IMR-90 (cell line): Measurements from ENCODE around the gene C12orf75.

Source experiments
- BHLHE40 ChIP-seq: fragments of 150-350 bp; IDR thresholded peaks from 2 replicates; pipeline ENCODE4 v1.6.1; 2016; ENCODE audit warnings: mild to moderate bottlenecking, low read depth, low read length
- FOS ChIP-seq: fragments of 150-350 bp; IDR thresholded peaks from 2 replicates; pipeline ENCODE4 v1.6.1; 2016; ENCODE audit warnings: low read depth, low read length
- MAZ ChIP-seq: IDR thresholded peaks from 2 replicates; pipeline ENCODE4 v1.6.1; 2012; ENCODE audit warnings: low read depth, mild to moderate bottlenecking, low read length, improper control_type of control experiment, moderate library complexity, borderline replicate concordance
- MXI1 ChIP-seq: IDR thresholded peaks from 2 replicates; pipeline ENCODE4 v1.6.1; 2012; ENCODE audit warnings: low read depth, mild to moderate bottlenecking, low read length, moderate library complexity, borderline replicate concordance
- NFE2L2 ChIP-seq: fragments of 150-350 bp; IDR thresholded peaks from 2 replicates; pipeline ENCODE4 v1.6.1; 2016; ENCODE audit warnings: low read depth, mild to moderate bottlenecking, low read length
- POLR2A ChIP-seq: IDR thresholded peaks from 2 replicates; pipeline ENCODE4 v1.6.1; 2012; ENCODE audit warnings: mild to moderate bottlenecking, low read depth, low read length
- RAD21 ChIP-seq: IDR thresholded peaks from 2 replicates; pipeline ENCODE4 v1.6.1; 2012; ENCODE audit warnings: low read length, improper control_type of control experiment
- RCOR1 ChIP-seq: IDR thresholded peaks from 2 replicates; pipeline ENCODE4 v1.6.1; 2012; ENCODE audit warnings: mild to moderate bottlenecking, low read length, improper control_type of control experiment; ENCODE audit not compliant: insufficient replicate concordance
- RFX5 ChIP-seq: IDR thresholded peaks from 2 replicates; pipeline ENCODE4 v1.8.0; 2012; ENCODE audit warnings: low read depth, mild to moderate bottlenecking, low read length, moderate library complexity
- TF ChIP-seq, protein P1 (sequence below): conservative IDR thresholded peaks from 2 replicates; pipeline ENCODE4 v1.5.1; 2012; ENCODE audit warnings: mild to moderate bottlenecking, low read depth, low read length, improper control_type of control experiment
- TF ChIP-seq, protein P2 (sequence below): fragments of 150-350 bp; IDR thresholded peaks from 2 replicates; pipeline ENCODE4 v1.6.1; 2016; ENCODE audit warnings: low read depth, mild to moderate bottlenecking, low read length, moderate library complexity, borderline replicate concordance

DNA sequence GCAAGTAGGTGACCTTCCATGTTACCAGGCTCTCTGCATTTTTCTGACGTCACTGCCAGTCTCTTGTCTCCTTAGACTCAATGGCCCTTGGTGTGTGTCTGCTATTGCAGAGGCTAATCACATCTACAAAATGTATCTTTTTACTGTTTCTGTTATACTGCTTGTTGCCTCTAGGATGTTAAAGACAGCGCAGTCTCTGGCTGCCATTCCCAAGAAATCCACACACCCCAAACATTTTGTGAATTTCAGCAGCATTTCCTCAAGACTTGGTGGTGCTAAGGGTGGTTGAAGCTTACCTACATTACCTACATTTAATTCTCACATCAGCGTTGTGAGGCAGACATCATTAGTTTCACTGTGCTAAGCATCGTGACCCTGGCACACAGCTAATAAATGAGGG, 87.2 kb downstream of the C12orf75 start:
- TF ChIP-seq MAZ: no peak
- TF ChIP-seq, protein P1, sequence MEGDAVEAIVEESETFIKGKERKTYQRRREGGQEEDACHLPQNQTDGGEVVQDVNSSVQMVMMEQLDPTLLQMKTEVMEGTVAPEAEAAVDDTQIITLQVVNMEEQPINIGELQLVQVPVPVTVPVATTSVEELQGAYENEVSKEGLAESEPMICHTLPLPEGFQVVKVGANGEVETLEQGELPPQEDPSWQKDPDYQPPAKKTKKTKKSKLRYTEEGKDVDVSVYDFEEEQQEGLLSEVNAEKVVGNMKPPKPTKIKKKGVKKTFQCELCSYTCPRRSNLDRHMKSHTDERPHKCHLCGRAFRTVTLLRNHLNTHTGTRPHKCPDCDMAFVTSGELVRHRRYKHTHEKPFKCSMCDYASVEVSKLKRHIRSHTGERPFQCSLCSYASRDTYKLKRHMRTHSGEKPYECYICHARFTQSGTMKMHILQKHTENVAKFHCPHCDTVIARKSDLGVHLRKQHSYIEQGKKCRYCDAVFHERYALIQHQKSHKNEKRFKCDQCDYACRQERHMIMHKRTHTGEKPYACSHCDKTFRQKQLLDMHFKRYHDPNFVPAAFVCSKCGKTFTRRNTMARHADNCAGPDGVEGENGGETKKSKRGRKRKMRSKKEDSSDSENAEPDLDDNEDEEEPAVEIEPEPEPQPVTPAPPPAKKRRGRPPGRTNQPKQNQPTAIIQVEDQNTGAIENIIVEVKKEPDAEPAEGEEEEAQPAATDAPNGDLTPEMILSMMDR: 0 out of 2 replicates have a peak, but pooled peaks have one; percentile 4
- TF ChIP-seq, protein P2, sequence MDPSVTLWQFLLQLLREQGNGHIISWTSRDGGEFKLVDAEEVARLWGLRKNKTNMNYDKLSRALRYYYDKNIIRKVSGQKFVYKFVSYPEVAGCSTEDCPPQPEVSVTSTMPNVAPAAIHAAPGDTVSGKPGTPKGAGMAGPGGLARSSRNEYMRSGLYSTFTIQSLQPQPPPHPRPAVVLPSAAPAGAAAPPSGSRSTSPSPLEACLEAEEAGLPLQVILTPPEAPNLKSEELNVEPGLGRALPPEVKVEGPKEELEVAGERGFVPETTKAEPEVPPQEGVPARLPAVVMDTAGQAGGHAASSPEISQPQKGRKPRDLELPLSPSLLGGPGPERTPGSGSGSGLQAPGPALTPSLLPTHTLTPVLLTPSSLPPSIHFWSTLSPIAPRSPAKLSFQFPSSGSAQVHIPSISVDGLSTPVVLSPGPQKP: no peak
- no peak for TF ChIP-seq MXI1
- TF ChIP-seq RFX5: no peak
- TF ChIP-seq RAD21: no peak
- no peak for TF ChIP-seq BHLHE40
- no peak for TF ChIP-seq POLR2A
- no peak for TF ChIP-seq FOS
- no peak for TF ChIP-seq NFE2L2
- TF ChIP-seq RCOR1: no peak
